Lung (tissue), 12 donors: ENCODE measurements around the gene GEMIN2. TPM values are rescaled to one million over a fixed set of nuclear protein-coding genes. Genes with fewer than 3 reads are reported as not detected.
"Not testable (repeated sequence)": the region's sequence is repeated elsewhere in the genome, so short reads cannot be mapped to it uniquely, and the experiment has no call there.

Source experiments
- ATAC-seq: fragments of 200-7000 bp; cut with Tn5 transposase; one replicate; pipeline ENCODE4 v1.9.1; 2020; ENCODE audit warnings: moderate number of reproducible peaks; ENCODE audit not compliant: insufficient read depth, low FRiP score
- DNase-seq, 3 donors: peaks; one replicate each; pipeline ENCODE4 v3.0.0-alpha.2; 2013 to 2017
- H3K27ac ChIP-seq, 2 donors: one replicate each; pipeline ENCODE4 v1.5.1; 2013; ENCODE audit warnings: mild to moderate bottlenecking in 2 of 2, moderate library complexity in 2 of 2, control low read depth in 1 of 2, inconsistent platforms in 1 of 2, low read depth in 1 of 2, low read length in 1 of 2
- H3K27me3 ChIP-seq, 3 donors: one replicate each; pipeline ENCODE4 v1.5.1; 2013; ENCODE audit warnings: low read length in 2 of 3; ENCODE audit not compliant: control insufficient read depth in 3 of 3, insufficient read depth in 3 of 3
- H3K36me3 ChIP-seq, 4 donors: one replicate each; pipeline ENCODE4 v1.5.1; 2013; ENCODE audit warnings: low read length in 4 of 4, mild to moderate bottlenecking in 1 of 4, moderate library complexity in 1 of 4; ENCODE audit not compliant: control insufficient read depth in 4 of 4, insufficient read depth in 4 of 4
- H3K4me1 ChIP-seq, 5 donors: one replicate each; pipeline ENCODE4 v1.5.1; 2013; ENCODE audit warnings: low read length in 5 of 5, mild to moderate bottlenecking in 2 of 5, moderate library complexity in 1 of 5; ENCODE audit not compliant: control insufficient read depth in 5 of 5, insufficient read depth in 5 of 5
- H3K4me3 ChIP-seq: one replicate; pipeline ENCODE4 v1.5.1; 2013; ENCODE audit warnings: mild to moderate bottlenecking, control low read depth, moderate library complexity
- H3K9ac ChIP-seq, 2 donors: one replicate each; pipeline ENCODE4 v1.5.1; 2013; ENCODE audit warnings: low read length in 2 of 2, control low read depth in 1 of 2; ENCODE audit not compliant: insufficient read depth in 1 of 2
- H3K9me3 ChIP-seq, 4 donors: one replicate each; pipeline ENCODE4 v1.5.1; 2013; ENCODE audit warnings: low read length in 3 of 4, mild to moderate bottlenecking in 1 of 4, moderate library complexity in 1 of 4; ENCODE audit not compliant: control insufficient read depth in 4 of 4, insufficient read depth in 3 of 4
- CTCF ChIP-seq: IDR thresholded peaks from 2 replicates; pipeline ENCODE4 v1.5.1; 2012; ENCODE audit warnings: mild to moderate bottlenecking; ENCODE audit errors: control extremely low read depth, extremely low read depth
- WGBS, 2 donors: extraction: QIAGEN DNeasy Blood & Tissue Kit; methylation state at CpG; one replicate each; pipeline ENCODE4 v1.1.7; 2013; 5-methylcytosine and 5-hydroxymethylcytosine counted together
- polyA plus RNA-seq, 2 donors: library from polyadenylated mRNA; stranded (reverse); fragments of 200-250 nt; gene quantifications; one replicate each; pipeline ENCODE4 v1.2.1, GENCODE V29; 2013
- total RNA-seq, 2 donors: library from RNA; depleted of rRNA in 1 of 2; stranded (reverse); fragments of >200 nt in 1 of 2; gene quantifications; one replicate each; pipeline ENCODE4 v1.2.1, GENCODE V29; 2014 to 2021
- donor health status: control.
- donor health status: control.
- donor health status: Bipolar disorder and iron deficiency.
- donor health status: healthy.
- donor health status: DM: yes; HTN: yes; CAD: no.

Gene GEMIN2
- total and polyA plus RNA-seq, 4 donors, result 7.3 to 19.8 (median 9.8) TPM

- TF ChIP-seq CTCF, result no peak
- Histone ChIP-seq H3K4me3 (no peak overlapping the region), H3K9me3 (no peaks in the 10 kb centered on the region), H3K4me1 (peaks cover 0 to 9% (median 0%) of the 10 kb centered on the region in 5 donors), H3K27ac (no peak overlapping the region), H3K27me3 (no peaks in the 10 kb centered on the region), H3K9ac (no peak overlapping the region), H3K36me3 (peaks cover 2 to 16% (median 6%) of the 10 kb centered on the region in 4 donors)
- 42 to 66% methylated on average over 3 of the region's 3 CpGs for WGBS, 2 donors
- ATAC-seq (no peak), DNase-seq (no peak)
Observed at GRCh38 chr14:39097159-39097558, 17.0 kb upstream of the GEMIN2 start.

- not testable (repeated sequence) for H3K9ac ChIP-seq, H3K9me3 ChIP-seq, ATAC-seq, H3K27me3 ChIP-seq, DNase-seq, H3K4me3 ChIP-seq, H3K27ac ChIP-seq
- Histone ChIP-seq H3K36me3 (peaks cover 0 to 10% (median 5%) of the 10 kb centered on the region in 4 donors), H3K4me1 (peaks cover 0 to 13% (median 5%) of the 10 kb centered on the region in 5 donors)
- whole genome bisulfite sequencing, 2 donors, result 96% methylated on average over 10 of the region's 10 CpGs
Observed at GRCh38 chr14:39099215-39099614, 14.9 kb upstream of the GEMIN2 start.

GRCh38 chr14:39099748-39100147, 14.4 kb upstream of the GEMIN2 start:
- Histone ChIP-seq H3K9ac (no peak overlapping the region), H3K36me3 (peaks cover 0 to 7% (median 3%) of the 10 kb centered on the region in 4 donors), H3K4me3 (no peak overlapping the region), H3K9me3 (no peaks in the 10 kb centered on the region), H3K4me1 (peaks cover 0 to 13% (median 8%) of the 10 kb centered on the region in 5 donors), H3K27me3 (no peaks in the 10 kb centered on the region), H3K27ac (no peak overlapping the region)
- ATAC-seq (no peak), DNase-seq (no peak)
- no peak for TF ChIP-seq CTCF

- H3K27me3 ChIP-seq, result no peaks in the 10 kb centered on the region
- ATAC-seq (peak; percentile 51), DNase-seq (peak; percentile 38 to 75 (median 73))
- H3K27ac ChIP-seq, result peak overlapping the region; percentile 92 to 98
- TF ChIP-seq CTCF, result no peak
- peak overlapping the region; percentile 78 to 84 for H3K9ac ChIP-seq
- H3K36me3 ChIP-seq, result peaks cover 0 to 3% (median 0%) of the 10 kb centered on the region in 4 donors
- WGBS, 2 donors, result 1 to 2% methylated on average over 20 to 23 of the region's 23 CpGs
- H3K4me1 ChIP-seq, result peaks cover 0 to 13% (median 8%) of the 10 kb centered on the region in 5 donors
- H3K4me3 ChIP-seq, result peak overlapping the region; percentile 89
- no peaks in the 10 kb centered on the region for H3K9me3 ChIP-seq
Observed at GRCh38 chr14:39102265-39102968, 11.7 kb upstream of the GEMIN2 start.
